IPS-15b (cell line): ENCODE measurements around the gene ACKR2.

Experiments
- H3K27me3 ChIP-seq: one replicate; pipeline ENCODE4 v1.6.1; 2013; ENCODE audit warnings: low read length; ENCODE audit not compliant: control insufficient read depth, insufficient read depth
- H3K36me3 ChIP-seq: one replicate; pipeline ENCODE4 v1.6.1; 2013; ENCODE audit warnings: low read length; ENCODE audit not compliant: control insufficient read depth, insufficient read depth
- H3K4me1 ChIP-seq: one replicate; pipeline ENCODE4 v1.6.1; 2013; ENCODE audit warnings: mild to moderate bottlenecking, low read length; ENCODE audit not compliant: control insufficient read depth, insufficient read depth
- H3K4me3 ChIP-seq: one replicate; pipeline ENCODE4 v1.5.1; 2013; ENCODE audit warnings: low read depth, low read length
- H3K9ac ChIP-seq: one replicate; pipeline ENCODE4 v1.6.1; 2013; ENCODE audit warnings: low read depth, mild to moderate bottlenecking, low read length
- H3K9me3 ChIP-seq: one replicate; pipeline ENCODE4 v1.6.1; 2013; ENCODE audit warnings: mild to moderate bottlenecking, low read length; ENCODE audit not compliant: control insufficient read depth, insufficient read depth

The ACKR2 gene

DNA sequence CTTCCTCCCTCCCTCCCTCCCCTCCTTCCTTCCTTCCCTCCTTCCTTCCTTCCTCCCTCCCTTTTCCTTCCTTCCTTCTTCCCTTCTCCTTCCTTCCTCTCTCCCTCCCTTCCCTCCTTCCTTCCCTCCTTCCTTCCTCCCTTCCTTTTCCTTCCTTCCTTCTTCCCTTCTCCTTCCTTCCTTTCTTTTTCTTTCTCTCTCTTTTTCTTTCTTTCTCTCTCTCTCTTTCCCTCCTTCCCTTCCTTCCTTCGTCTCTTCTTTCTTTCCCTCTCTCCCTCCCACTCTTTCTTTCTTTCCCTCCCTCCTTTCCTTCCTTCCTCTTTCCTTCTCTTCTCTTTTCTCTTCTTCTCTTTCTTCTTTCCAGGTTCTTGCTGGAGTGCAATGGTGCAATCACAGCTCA, 94.8 kb downstream of the ACKR2 start:
- H3K36me3 ChIP-seq, result no peaks in the 10 kb centered on the region
- H3K9me3 ChIP-seq, result no peaks in the 10 kb centered on the region
- no peaks in the 10 kb centered on the region for H3K4me1 ChIP-seq
- no peaks in the 10 kb centered on the region for H3K27me3 ChIP-seq
- H3K9ac ChIP-seq, result no peak overlapping the region
- no peak overlapping the region for H3K4me3 ChIP-seq

DNA sequence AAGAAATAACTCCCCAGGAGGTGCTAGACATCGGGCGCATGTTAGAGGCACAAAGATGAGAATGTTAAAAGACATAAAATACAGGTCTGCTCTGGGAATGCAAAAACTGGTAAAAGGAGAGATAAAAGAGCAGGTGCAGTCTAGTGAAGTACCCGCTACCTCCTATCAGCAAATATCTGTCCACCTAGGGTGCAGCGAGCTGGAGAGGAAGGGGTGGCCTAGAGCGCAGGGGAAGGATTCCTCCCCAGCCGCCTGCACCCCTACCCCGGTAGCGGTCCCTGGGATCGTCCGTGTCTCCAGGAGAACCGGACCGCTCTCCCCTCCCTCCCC, 96.5 kb downstream of the ACKR2 start:
- no peak overlapping the region for H3K4me3 ChIP-seq
- H3K27me3 ChIP-seq, result no peaks in the 10 kb centered on the region
- H3K9me3 ChIP-seq, result no peaks in the 10 kb centered on the region
- H3K36me3 ChIP-seq, result no peaks in the 10 kb centered on the region
- H3K9ac ChIP-seq, result no peak overlapping the region
- no peaks in the 10 kb centered on the region for H3K4me1 ChIP-seq

DNA sequence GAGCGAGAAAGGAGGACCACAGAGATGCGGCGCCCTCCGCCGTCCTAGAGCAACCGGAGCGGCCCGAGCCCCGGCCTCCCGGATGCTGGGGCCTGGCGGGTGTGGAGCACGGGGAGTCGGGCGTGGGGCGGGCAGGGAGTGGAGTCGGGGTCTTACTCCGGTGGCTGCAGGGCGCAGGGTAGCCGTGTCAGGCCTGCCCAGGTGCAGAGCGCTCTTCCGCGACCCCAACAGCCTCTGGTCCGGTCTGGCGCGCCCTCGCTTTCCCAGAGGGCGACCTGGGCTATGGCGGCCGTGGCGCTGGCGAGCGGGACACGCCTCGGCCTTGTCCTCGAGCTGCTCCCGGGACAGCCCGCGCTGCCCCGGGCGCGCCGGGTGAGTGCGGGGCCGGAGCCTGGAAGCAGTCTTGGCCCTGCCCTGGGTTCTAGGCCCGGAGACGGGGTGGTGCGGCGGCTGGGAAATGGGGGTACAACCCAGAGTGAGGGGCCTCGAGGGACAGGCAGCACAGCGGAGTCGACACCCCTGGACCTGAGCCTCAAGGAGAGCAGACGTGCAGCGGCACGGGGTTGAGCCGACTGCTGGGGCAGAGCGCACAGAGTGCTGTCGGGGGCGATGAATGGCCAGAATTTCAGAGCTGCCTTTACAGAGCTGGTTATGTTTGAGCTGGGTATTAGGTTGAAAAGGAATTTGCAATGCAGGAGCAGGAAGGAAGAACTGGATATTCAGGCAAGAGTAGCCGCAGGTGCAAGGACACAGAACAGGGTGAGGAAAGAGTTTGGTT, 97.0 kb downstream of the ACKR2 start, which contains the start of gene ZNF662:
TSS of gene ZNF662 (plus strand) at position 73 of the 778 bp plus-strand sequence. CDS start 1,973 bp downstream, outside the sequence.
- no peak within 1 kb of the TSS for H3K9ac ChIP-seq
- H3K9me3 ChIP-seq, result peaks cover 2% of the 10 kb centered on the region
- no peaks in the 10 kb centered on the region for H3K4me1 ChIP-seq
- H3K36me3 ChIP-seq, result no peaks in the 10 kb centered on the region
- H3K4me3 ChIP-seq, result no peak within 1 kb of the TSS
- H3K27me3 ChIP-seq, result no peaks in the 10 kb centered on the region

GRCh38 chr3:42906848-42907183, 97.6 kb downstream of the ACKR2 start:
- Histone ChIP-seq H3K4me1 (no peaks in the 10 kb centered on the region), H3K36me3 (no peaks in the 10 kb centered on the region), H3K9ac (no peak overlapping the region), H3K27me3 (no peaks in the 10 kb centered on the region), H3K4me3 (no peak overlapping the region), H3K9me3 (peaks cover 4% of the 10 kb centered on the region)

DNA sequence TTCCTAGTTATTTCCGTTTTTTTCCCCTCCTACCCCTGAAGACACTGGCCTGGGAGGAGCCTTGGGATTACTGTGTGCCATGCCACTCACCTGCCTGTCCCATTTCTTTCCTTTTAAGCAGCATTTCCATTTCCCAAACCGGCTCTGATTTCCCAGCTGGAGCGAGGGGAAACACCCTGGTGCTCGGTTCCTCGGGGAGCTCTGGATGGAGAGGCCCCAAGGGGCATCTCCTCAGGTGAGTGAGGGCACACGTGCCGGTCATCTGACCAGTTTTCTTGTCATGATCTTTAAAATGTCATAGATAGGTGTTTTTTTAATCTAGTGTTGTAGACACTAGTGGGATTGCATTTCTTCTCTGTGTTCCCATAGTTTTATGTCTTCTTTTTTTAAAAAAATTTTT, 99.4 kb downstream of the ACKR2 start:
- Histone ChIP-seq H3K4me1 (no peaks in the 10 kb centered on the region), H3K9ac (no peak overlapping the region), H3K27me3 (no peaks in the 10 kb centered on the region), H3K9me3 (peaks cover 4% of the 10 kb centered on the region), H3K4me3 (no peak overlapping the region), H3K36me3 (no peaks in the 10 kb centered on the region)

DNA sequence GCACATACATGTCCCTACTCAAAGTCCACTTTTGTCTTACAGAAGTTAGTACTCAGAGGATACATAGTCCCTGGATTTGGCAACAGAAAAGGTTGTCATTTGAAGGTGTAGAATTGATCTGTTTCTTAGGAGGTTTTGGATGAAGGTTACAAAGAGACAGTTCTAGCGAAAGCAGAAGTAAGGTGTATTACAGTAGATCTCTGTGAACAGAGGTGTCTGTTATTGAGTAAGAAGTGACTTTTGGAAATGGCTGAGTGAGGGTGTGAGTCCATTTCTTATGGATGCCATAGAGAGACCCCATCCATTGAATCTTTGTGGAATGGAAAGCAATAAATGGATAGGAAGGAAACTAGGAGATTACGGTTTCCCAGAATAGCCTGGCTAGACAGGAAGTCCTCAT, 102.3 kb downstream of the ACKR2 start:
- H3K36me3 ChIP-seq, result no peaks in the 10 kb centered on the region
- H3K4me3 ChIP-seq, result no peak overlapping the region
- no peaks in the 10 kb centered on the region for H3K27me3 ChIP-seq
- no peaks in the 10 kb centered on the region for H3K4me1 ChIP-seq
- no peak overlapping the region for H3K9ac ChIP-seq
- H3K9me3 ChIP-seq, result peaks cover 15% of the 10 kb centered on the region

DNA sequence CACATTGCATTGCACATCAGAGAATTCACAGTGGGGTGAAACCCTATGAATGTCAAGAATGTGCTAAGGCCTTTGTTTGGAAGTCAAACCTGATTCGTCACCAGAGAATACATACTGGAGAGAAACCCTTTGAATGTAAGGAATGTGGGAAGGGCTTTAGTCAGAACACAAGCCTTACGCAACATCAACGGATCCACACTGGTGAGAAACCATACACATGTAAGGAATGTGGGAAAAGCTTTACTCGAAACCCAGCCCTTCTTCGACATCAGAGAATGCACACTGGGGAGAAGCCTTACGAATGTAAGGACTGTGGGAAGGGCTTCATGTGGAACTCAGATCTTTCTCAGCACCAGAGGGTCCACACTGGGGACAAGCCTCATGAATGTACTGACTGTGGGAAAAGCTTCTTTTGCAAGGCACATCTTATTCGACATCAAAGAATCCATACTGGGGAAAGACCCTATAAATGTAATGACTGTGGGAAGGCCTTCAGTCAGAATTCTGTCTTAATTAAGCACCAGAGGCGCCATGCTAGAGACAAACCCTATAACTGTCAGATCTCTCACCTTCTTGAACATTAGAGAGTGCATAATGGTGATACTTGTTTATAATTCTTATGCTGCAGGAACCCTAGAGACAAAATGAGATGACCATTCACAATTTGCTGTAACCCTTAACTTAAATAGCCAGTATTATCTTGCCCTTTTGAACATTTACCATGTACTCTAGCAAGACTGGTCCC, 105.7 kb downstream of the ACKR2 start:
- H3K4me3 ChIP-seq, result no peak overlapping the region
- H3K9ac ChIP-seq, result no peak overlapping the region

More for the DNA sequence above, 105.7 kb downstream of the ACKR2 start:
- no peaks in the 10 kb centered on the region for H3K4me1 ChIP-seq
- no peaks in the 10 kb centered on the region for H3K27me3 ChIP-seq
- no peaks in the 10 kb centered on the region for H3K36me3 ChIP-seq
- H3K9me3 ChIP-seq, result peaks cover 23% of the 10 kb centered on the region
